ENCODE measurements around the gene TSPAN9.

Gene TSPAN9

GRCh38 chr12:3125674-3126073 lies 48.5 kb downstream of the TSPAN9 start:
- DNase-seq = no peak

- no peak for DNase-seq
These were observed 50.7 kb downstream of the TSPAN9 start for GRCh38 chr12:3127832-3128231.

GRCh38 chr12:3128498-3129293 lies 51.5 kb downstream of the TSPAN9 start:
- DNase-seq = no peak

GRCh38 chr12:3129301-3130056 lies 52.3 kb downstream of the TSPAN9 start:
- no peak for DNase-seq

GRCh38 chr12:3130057-3130830 lies 53.1 kb downstream of the TSPAN9 start:
- DNase-seq = no peak

- peak; percentile 37 for DNase-seq
These were observed 54.0 kb downstream of the TSPAN9 start for GRCh38 chr12:3131129-3131528.

GRCh38 chr12:3132636-3133404 lies 55.6 kb downstream of the TSPAN9 start:
- peak; percentile 76 for DNase-seq

GRCh38 chr12:3133405-3133783 lies 56.2 kb downstream of the TSPAN9 start:
- DNase-seq = no peak

- no peak for DNase-seq
These were observed 56.9 kb downstream of the TSPAN9 start for GRCh38 chr12:3134126-3134525.

GRCh38 chr12:3134526-3135135 lies 57.5 kb downstream of the TSPAN9 start:
- DNase-seq = no peak

- peak; percentile 92 for DNase-seq
These were observed 58.6 kb downstream of the TSPAN9 start for GRCh38 chr12:3135522-3136461.

GRCh38 chr12:3136641-3137267 lies 59.6 kb downstream of the TSPAN9 start:
- DNase-seq = no peak

GRCh38 chr12:3137268-3137781 lies 60.1 kb downstream of the TSPAN9 start:
- DNase-seq = peak; percentile 81

- no peak for DNase-seq
These were observed 60.8 kb downstream of the TSPAN9 start for GRCh38 chr12:3137814-3138445.

GRCh38 chr12:3138941-3139511 lies 61.8 kb downstream of the TSPAN9 start:
- no peak for DNase-seq

- DNase-seq = no peak
These were observed 62.6 kb downstream of the TSPAN9 start for GRCh38 chr12:3139760-3140159.

GRCh38 chr12:3140284-3140683 lies 63.1 kb downstream of the TSPAN9 start:
- DNase-seq = no peak

GRCh38 chr12:3141339-3142321 lies 64.5 kb downstream of the TSPAN9 start:
- DNase-seq = no peak

All from islet precursor cell (in vitro differentiated cells).